Epithelial cell of esophagus (primary cell): ENCODE results near the gene DMTF1.
"Not testable (repeated sequence)": the region's sequence is repeated elsewhere in the genome, so short reads cannot be mapped to it uniquely, and the experiment has no call there.

Experiments
- DNase-seq: peaks from one replicate; pipeline ENCODE4 v3.0.0; 2010; ENCODE audit warnings: low read depth
- H3K4me3 ChIP-seq: 2 replicates; pipeline ENCODE4 v1.5.1; 2011; ENCODE audit warnings: mild to moderate bottlenecking, low read length, control low read depth
- CTCF ChIP-seq: IDR thresholded peaks from 2 replicates; pipeline ENCODE4 v1.5.1; 2011; ENCODE audit warnings: low read depth, mild to moderate bottlenecking, low read length, control low read depth, inconsistent platforms; ENCODE audit not compliant: insufficient read depth; ENCODE audit errors: missing control alignments

DMTF1 gene

DNA sequence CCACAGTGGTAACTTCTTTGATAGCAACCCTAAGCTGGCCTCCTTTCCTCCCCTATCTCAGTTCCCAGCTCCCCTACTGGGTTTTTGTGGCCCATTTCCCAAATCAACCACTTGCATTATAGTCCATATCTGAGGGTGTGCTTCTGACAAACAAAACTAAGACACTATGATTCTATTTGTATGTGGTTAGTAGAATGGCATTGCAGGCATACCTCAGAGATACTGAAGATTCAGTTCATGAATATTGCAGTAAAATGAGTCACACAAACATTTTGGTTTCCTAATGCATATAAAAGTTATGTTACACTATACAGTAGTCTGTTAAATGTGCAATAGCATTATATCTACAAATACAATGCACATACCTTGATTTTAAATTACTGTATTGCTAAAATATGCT is 82.7 kb downstream of the DMTF1 start:
- no peak overlapping the region for H3K4me3 ChIP-seq
- no peak for TF ChIP-seq CTCF
- DNase-seq, result peak; percentile 13

- H3K4me3 ChIP-seq, DNase-seq: not testable (repeated sequence)
Measured at GRCh38 chr7:87238464-87239051, 86.3 kb downstream of the DMTF1 start.

- not testable (repeated sequence) for H3K4me3 ChIP-seq, DNase-seq
Measured at GRCh38 chr7:87245671-87246070, 93.4 kb downstream of the DMTF1 start.
